ENCODE results near the gene PFN3.
"Not testable (repeated sequence)": the region's sequence is repeated elsewhere in the genome, so short reads cannot be mapped to it uniquely, and the experiment has no call there.

The PFN3 gene

GRCh38 chr5:177426566-177427210 is 26.2 kb upstream of the PFN3 start, which contains the start of gene GRK6:
TSS of gene GRK6 (plus strand) at chr5:177426676. CDS start at chr5:177426846, 170 bp downstream.
- DNase-seq (ENCODE audit: insufficient read length, low spot score) = peak; percentile 47
- no peak for FAIRE-seq

DNA sequence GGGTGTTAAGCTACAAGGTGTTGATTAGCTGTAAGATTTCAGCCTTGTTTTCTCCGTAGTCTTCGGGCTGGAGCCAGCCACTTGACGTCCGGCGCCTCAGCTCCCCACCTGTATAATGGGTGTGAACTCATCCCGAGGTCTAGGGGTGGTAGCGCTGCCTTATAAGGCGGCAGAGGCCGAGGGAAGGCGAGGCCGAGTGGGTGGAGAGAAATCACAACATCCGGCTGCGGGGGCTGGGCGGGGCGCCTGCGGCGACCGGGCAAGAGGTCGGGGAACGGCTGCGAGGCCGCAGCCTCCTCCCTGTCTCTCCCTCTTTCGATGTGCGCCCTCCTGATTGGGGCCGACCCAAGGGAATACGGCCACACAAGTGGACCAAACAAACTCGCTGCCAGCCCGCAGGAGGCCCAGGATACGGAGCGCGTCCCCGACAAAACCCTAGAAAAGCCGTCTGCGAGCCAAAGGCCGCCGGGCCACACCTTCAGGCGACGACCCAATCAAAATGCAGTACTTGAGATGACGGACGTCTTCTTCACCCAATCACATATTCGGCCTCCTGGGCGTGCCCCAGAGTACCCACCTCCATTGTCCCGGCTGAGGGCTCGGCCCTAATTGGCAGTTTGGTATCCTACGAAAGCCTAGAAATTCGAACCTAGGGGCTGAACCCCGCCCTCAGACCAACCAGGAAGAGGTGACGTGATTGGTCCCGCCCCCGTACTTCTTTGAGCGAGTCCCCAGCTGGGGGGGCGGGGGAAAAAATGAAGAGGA is 25.5 kb upstream of the PFN3 start:
- peak; percentile 82 for FAIRE-seq
- peak; percentile 99 for DNase-seq (ENCODE audit: insufficient read length, low spot score)

DNA sequence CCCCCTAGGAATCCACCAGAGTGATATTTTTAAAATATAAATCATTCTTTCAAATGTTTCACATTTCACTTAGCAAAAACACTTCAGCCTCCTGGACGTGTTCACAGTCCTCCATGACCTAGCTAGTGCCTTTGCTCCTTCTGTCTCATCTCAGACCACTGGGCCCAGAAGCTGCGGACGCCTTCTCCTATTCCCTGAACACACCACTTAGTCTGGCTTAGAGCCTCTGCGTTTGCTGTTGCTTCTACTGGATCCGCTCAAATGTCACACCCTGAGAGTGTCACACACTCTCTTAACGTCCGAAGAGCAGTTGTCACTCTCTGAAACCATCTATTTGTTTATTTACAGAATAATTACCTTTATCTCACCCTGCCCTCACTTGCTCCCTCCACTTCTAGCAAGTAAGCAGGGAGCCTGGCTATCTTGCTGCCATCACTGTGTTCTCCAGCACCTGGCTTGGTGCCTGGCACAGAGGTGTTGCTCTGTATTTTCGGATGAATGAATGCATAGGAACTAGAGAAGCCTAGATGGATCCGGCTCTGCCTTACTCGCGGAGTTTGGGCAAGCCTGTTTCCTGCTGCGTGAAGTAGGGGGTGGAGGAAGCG is 24.8 kb upstream of the PFN3 start:
- no peak for FAIRE-seq

GRCh38 chr5:177423671-177424070 is 23.2 kb upstream of the PFN3 start:
- no peak for FAIRE-seq
- no peak for DNase-seq (ENCODE audit: insufficient read length, low spot score)

More for the DNA sequence above, 24.8 kb upstream of the PFN3 start:
- DNase-seq (ENCODE audit: insufficient read length, low spot score) = no peak

DNA sequence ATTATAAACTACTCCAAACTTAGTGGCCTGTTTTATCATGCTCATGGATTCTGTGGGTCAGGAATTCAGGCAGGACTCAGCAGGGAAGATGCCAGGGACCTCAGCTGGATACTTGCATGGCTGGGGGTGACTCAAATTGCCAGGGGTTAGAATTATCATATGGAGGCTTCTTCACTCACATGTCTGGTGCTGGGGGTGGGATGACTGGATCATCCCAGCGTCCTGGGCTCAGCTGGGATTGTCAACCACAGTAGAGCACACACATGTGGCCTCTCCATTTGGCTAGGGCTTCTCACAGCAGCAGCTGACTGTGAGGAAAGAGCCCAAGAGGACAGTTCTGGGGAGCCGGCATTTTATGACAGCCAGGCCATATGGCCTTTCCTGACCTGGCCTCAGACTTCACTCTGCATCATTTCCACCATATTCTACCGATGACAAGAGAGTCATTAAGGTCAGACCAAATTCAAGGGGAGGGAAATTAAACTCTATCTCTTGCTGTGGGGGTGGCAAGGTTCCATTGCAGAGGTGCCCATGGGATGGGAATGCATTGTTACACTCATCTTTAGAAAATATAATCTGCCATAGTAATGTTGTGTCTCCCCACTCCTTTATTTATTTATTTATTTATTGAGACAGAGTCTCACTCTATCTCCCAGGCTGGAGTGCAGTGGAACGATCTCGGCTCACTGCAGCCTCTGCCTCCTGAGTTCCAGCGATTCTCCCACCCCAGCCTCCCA is 20.8 kb upstream of the PFN3 start:
- DNase-seq (ENCODE audit: insufficient read length, low spot score) = no peak
- no peak for FAIRE-seq

DNA sequence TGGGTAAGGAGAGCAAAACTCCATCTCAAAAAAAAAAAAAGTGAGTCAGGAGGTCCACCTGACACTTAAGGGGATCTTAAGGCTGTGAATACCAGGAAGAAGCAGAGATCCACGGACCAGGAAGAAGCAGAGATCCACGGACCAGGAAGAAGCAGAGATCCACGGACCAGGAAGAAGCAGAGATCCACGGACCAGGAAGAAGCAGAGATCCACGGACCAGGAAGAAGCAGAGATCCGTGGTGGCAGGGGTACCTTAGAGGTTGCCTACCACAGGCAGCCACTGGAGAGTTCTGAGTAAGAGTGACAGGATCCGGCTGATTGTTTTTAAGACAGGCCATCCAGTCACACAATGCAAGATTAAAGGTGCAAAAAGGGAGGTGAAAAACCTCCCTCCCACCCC is 20.0 kb upstream of the PFN3 start:
- not testable (repeated sequence) for DNase-seq (ENCODE audit: insufficient read length, low spot score); FAIRE-seq

- peak; percentile 36 for DNase-seq (ENCODE audit: insufficient read length, low spot score)
- FAIRE-seq = no peak
These were observed 18.6 kb upstream of the PFN3 start for GRCh38 chr5:177419046-177419445.

DNA sequence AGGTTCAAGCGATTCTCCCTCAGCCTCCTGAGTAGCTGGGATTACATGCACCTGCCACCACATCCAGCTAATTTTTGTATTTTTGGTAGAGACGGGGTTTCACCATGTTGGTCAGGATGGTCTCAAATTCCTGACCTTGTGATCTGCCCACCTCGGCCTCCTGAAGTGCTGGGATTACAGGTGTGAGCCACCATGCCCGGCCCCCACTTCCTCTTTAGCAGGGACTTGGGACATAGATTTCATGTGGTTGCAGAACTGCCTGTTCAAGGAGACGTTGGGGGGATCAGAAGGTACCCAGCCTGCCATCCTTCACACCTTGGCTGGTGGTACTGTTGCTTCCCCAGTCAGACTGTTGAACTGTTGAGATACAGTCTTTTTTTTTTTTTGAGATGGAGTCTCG is 16.6 kb upstream of the PFN3 start:
- DNase-seq (ENCODE audit: insufficient read length, low spot score); FAIRE-seq: not testable (repeated sequence)

- no peak for FAIRE-seq
- no peak for DNase-seq (ENCODE audit: insufficient read length, low spot score)
These were observed 14.0 kb upstream of the PFN3 start for GRCh38 chr5:177414481-177414880.

DNA sequence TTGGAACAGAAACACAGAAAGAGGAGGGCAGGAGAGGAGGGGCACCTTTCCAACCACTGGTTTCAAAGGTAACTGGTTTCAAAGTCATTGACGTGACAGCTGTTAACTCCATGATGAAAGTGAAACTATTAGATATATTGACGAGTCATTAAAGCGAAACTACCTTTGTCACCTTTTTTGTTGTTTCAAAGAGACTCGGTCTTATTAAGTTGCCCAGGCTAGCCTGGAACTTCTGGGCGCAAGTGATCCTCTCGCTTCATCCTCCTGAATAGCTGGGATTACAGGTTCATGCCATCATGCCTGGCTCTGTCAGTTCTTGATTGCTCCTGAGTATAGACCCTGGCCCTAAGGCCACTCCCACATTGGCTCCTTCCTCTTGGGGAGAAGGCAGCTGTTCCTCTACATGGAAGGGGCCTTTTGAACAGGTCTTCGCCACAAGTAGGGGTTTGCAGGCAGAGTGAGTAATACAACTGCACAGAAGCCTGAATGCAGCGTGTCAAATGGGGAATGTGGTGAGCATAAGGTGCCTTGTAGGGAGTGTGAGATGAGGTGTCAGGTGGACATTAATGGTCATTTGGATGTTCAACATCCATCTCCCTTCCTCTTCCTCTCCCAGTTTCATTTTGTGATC is 12.3 kb upstream of the PFN3 start:
- FAIRE-seq (no peak), DNase-seq (ENCODE audit: insufficient read length, low spot score) (no peak)

GRCh38 chr5:177410575-177410974 is 10.1 kb upstream of the PFN3 start:
- DNase-seq (ENCODE audit: insufficient read length, low spot score) (no peak), FAIRE-seq (no peak)

GRCh38 chr5:177409043-177409801 is 8.8 kb upstream of the PFN3 start, which contains the start of gene F12:
TSS of gene F12 (minus strand) at chr5:177409564. CDS start at chr5:177409527, 37 bp downstream.
- FAIRE-seq (no peak), DNase-seq (ENCODE audit: insufficient read length, low spot score) (no peak)

- DNase-seq (ENCODE audit: insufficient read length, low spot score) (no peak), FAIRE-seq (no peak)
These were observed 5.3 kb upstream of the PFN3 start for GRCh38 chr5:177405805-177406204.

GRCh38 chr5:177405312-177405711 is 4.9 kb upstream of the PFN3 start:
- FAIRE-seq = no peak
- no peak for DNase-seq (ENCODE audit: insufficient read length, low spot score)

DNA sequence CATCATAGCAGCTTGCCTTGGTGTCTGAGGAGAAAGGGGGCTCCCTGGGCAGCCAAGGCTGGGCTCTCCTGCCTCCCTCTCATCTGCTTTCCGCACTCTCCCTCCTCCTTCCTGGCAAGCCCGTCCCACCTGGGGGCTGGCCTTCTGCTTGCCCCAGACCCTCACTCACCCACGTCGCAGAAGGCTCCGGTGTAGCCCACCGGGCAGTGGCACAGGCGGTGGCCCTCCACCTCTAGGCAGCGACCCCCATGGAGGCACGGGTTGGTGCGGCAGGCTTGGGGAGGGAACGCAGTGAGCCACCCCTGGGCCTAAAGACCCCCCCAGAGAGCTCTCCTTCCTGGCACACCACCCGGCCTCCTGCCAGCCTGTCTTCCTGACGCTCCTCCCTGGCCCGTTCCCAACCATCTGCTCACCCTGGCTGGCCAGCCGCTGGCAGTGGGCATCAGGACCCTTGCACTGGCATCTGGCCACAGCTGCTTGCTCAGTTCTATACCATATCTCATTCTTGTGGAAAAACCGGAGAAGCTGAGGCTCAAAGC is 4.2 kb upstream of the PFN3 start:
- DNase-seq (ENCODE audit: insufficient read length, low spot score) = no peak
- FAIRE-seq = no peak

DNA sequence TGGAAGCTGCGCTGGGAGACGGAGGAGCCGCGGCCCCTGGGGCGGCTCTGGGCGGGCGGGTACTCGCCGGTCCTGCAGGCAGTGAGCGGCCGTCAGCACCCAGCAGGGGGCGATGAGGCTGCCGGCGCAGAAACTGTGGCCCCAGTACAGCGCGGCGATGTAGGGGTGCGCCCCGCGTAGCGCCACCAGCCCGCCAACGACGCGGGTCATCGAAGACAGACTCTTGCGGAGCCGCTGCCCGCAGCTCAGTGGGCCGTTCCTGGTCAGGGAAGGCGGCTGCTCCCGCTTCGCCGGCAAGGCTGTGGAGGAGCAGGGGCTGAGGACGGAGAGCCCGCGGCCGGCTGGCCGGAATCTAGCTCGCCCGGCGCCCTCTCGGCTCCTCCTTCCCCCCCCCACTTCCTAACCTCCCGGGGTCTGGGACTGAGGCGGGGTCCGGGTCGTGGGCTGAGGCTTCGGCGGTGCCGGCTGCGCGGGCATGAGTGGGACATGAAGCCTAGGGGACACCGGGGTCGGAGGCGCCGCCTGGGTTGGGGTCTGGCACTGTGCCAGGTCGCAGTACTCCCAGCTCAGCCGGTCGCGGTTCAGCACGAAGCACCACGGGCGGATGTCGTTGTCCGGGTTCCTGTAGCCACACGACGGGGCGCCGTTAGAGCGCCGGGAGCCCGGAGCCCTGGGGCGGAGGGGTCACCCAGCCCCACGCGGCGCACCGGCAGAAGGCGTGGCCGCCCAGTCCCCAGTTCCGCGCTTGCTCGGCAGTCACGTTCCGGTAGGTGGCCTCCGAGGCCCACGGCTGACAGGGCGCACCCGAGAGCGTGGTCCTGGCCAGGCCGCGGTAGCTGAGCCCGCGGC is 3.6 kb upstream of the PFN3 start:
- peak; percentile 94 for FAIRE-seq
- peak; percentile 88 for DNase-seq (ENCODE audit: insufficient read length, low spot score)

- no peak for FAIRE-seq
- DNase-seq (ENCODE audit: insufficient read length, low spot score) = no peak
These were observed 2.8 kb upstream of the PFN3 start for GRCh38 chr5:177403102-177403791.

Measured in HTR-8/SVneo (cell line).